Erythroblast (primary cell): ENCODE data around the gene CMTM2.

Experiments used
- GATA1 ChIP-seq: IDR thresholded peaks from 2 replicates; pipeline ENCODE4 v1.6.1; 2011; ENCODE audit warnings: low read depth, mild to moderate bottlenecking, control low read depth, low read length, moderate library complexity
- POLR2A ChIP-seq: IDR thresholded peaks from 2 replicates; pipeline ENCODE4 v1.6.1; 2011; ENCODE audit warnings: mild to moderate bottlenecking, low read length

DNA sequence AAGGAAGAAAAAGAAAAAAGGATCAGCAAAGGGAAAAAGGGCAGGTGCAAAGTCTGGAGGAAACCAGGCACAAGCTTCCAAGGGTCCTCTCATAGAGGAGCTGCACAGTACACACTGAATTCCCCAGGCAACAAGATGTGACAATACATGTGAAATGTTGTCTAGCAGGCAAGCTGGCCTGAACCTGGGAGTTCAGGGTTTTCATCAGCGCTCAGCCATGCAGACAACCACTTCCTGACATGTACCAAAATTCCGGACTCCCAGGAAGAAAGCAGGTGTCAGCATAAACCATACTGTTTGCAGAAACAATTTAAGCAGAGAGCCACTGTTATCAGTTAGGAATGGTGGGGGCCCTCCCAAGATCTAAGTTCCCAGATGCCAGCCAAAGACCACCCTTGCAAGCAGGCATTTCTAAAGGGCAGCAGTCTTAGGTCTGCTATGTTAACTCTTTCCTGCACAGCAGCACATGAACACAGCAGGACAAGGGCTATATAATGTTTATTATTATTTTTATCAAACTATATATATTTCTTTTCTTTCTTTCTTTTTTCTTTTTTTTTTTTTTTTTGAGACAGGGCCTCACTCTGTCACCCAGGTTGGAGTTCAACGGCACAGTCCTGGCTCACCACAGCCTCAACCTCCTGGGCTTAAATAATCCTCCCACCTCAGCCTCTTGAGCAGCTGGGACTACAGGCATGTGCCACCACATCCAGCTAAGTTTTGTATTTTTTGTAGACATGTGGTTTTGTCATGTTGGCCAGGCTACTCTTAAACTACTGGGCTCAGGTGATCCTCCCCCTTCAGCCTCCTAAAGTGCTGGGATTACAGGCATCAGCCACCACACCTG, 39.4 kb upstream of the CMTM2 start:
- TF ChIP-seq POLR2A (no peak), GATA1 (no peak)
